Trophoblast cell (in vitro differentiated cells and primary cell): ENCODE measurements around the gene ABLIM2.
A peak's percentile ranks its signal among the peaks of the same experiment; 100 is the strongest.

Source experiments
- DNase-seq, 2 donors: peaks; one replicate each; pipeline ENCODE4 v3.0.0-alpha.2; 2016
- H2AFZ ChIP-seq: 2 replicates; pipeline ENCODE4 v1.6.1; 2013; ENCODE audit warnings: low read length, moderate library complexity, mild to moderate bottlenecking; ENCODE audit not compliant: insufficient read depth, poor library complexity
- H2AK5ac ChIP-seq: 2 replicates; pipeline ENCODE4 v1.6.1; 2013; ENCODE audit warnings: mild to moderate bottlenecking, low read length
- H2BK120ac ChIP-seq: 2 replicates; pipeline ENCODE4 v1.6.1; 2013; ENCODE audit warnings: low read length, mild to moderate bottlenecking, moderate library complexity; ENCODE audit not compliant: insufficient read depth, poor library complexity
- H2BK12ac ChIP-seq: 2 replicates; pipeline ENCODE4 v1.6.1; 2013; ENCODE audit warnings: mild to moderate bottlenecking, low read length, moderate library complexity
- H2BK5ac ChIP-seq: 2 replicates; pipeline ENCODE4 v1.6.1; 2013; ENCODE audit warnings: low read length, low read depth, moderate library complexity, mild to moderate bottlenecking; ENCODE audit not compliant: poor library complexity
- H3K14ac ChIP-seq: 2 replicates; pipeline ENCODE4 v1.6.1; 2013; ENCODE audit warnings: mild to moderate bottlenecking, low read length
- H3K18ac ChIP-seq: 2 replicates; pipeline ENCODE4 v1.6.1; 2013; ENCODE audit warnings: mild to moderate bottlenecking, low read length
- H3K23ac ChIP-seq: 2 replicates; pipeline ENCODE4 v1.6.1; 2013; ENCODE audit warnings: low read length
- H3K27ac ChIP-seq: 2 replicates; pipeline ENCODE4 v1.5.1; 2013; ENCODE audit warnings: low read depth, mild to moderate bottlenecking, inconsistent platforms, low read length, moderate library complexity
- H3K27me3 ChIP-seq: 2 replicates; pipeline ENCODE4 v1.6.1; 2013; ENCODE audit warnings: inconsistent platforms, mild to moderate bottlenecking, low read length, moderate library complexity; ENCODE audit not compliant: insufficient read depth
- H3K36me3 ChIP-seq, 2 experiments: 1 replicate in 1 of 2; 2 replicates in 1 of 2; pipeline ENCODE4 v1.6.1; 2013; ENCODE audit warnings: low read length in 2 of 2, mild to moderate bottlenecking in 2 of 2, moderate library complexity in 1 of 2; ENCODE audit not compliant: insufficient read depth in 2 of 2, control insufficient read depth in 1 of 2
- H3K4ac ChIP-seq: 2 replicates; pipeline ENCODE4 v1.6.1; 2013; ENCODE audit warnings: low read depth, mild to moderate bottlenecking, low read length, moderate library complexity
- H3K4me1 ChIP-seq, 2 experiments: 1 replicate in 1 of 2; 2 replicates in 1 of 2; pipeline ENCODE4 v1.6.1; 2013; ENCODE audit warnings: low read length in 2 of 2, mild to moderate bottlenecking in 2 of 2, moderate library complexity in 1 of 2; ENCODE audit not compliant: insufficient read depth in 2 of 2, control insufficient read depth in 1 of 2
- H3K4me2 ChIP-seq: 2 replicates; pipeline ENCODE4 v1.6.1; 2013; ENCODE audit warnings: inconsistent platforms, mild to moderate bottlenecking, low read length, moderate library complexity
- H3K4me3 ChIP-seq: 2 replicates; pipeline ENCODE4 v1.5.1; 2013; ENCODE audit warnings: mild to moderate bottlenecking, low read depth, low read length, inconsistent platforms
- H3K79me1 ChIP-seq: one replicate; pipeline ENCODE4 v1.6.1; 2013; ENCODE audit warnings: low read length
- H3K79me2 ChIP-seq: 2 replicates; pipeline ENCODE4 v1.6.1; 2013; ENCODE audit warnings: low read length, mild to moderate bottlenecking; ENCODE audit not compliant: control insufficient read depth, insufficient read depth, poor library complexity
- H3K9ac ChIP-seq: 2 replicates; pipeline ENCODE4 v1.6.1; 2013; ENCODE audit warnings: mild to moderate bottlenecking, low read length
- H3K9me3 ChIP-seq: 2 replicates; pipeline ENCODE4 v1.6.1; 2013; ENCODE audit warnings: low read depth, mild to moderate bottlenecking, control low read depth, inconsistent platforms, low read length; ENCODE audit not compliant: insufficient read depth
- H4K12ac ChIP-seq: 2 replicates; pipeline ENCODE4 v1.6.1; 2013; ENCODE audit warnings: low read depth, mild to moderate bottlenecking, low read length, moderate library complexity
- H4K8ac ChIP-seq: 2 replicates; pipeline ENCODE4 v1.6.1; 2013; ENCODE audit warnings: low read depth, mild to moderate bottlenecking, low read length, moderate library complexity
- H4K91ac ChIP-seq: one replicate; pipeline ENCODE4 v1.6.1; 2013; ENCODE audit warnings: low read depth, mild to moderate bottlenecking, low read length, moderate library complexity
- WGBS: extraction: QIAGEN DNeasy Blood & Tissue Kit; methylation state at CpG from one replicate; pipeline ENCODE4 v1.1.7; 2013; ENCODE audit warnings: missing lambda C conversion rate; ENCODE audit not compliant: insufficient read length, insufficient coverage; ENCODE audit errors: extremely low coverage; 5-methylcytosine and 5-hydroxymethylcytosine counted together

Gene ABLIM2

DNA sequence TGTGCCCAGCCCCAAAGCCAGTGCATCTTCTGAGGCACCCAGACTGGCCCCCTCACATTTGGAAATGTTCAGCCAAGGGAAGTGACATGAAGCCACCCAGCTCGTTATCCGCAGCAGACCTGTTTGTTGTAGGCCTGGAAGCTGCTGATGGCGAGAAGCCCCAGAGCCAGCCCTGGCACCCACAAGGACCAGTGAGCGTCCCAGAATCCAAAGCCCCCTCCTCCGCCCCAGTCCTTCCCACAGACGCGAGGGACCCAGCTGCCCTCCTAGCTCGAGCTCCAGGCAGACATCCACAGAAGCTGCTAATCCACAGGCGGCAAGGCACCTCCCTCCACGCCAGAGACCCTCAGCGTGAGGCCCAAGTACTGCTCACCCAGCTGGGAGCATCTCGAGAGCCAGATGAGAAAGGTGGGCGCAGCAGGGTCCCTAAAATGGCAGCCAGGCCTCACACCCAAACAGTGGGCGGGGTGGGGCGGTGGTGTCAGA lies 7.4 kb downstream of the ABLIM2 start:
- no CpG with 5 or more reads among the region's 15 CpGs for WGBS
- H3K79me2 ChIP-seq, result no peaks in the 10 kb centered on the region

DNA sequence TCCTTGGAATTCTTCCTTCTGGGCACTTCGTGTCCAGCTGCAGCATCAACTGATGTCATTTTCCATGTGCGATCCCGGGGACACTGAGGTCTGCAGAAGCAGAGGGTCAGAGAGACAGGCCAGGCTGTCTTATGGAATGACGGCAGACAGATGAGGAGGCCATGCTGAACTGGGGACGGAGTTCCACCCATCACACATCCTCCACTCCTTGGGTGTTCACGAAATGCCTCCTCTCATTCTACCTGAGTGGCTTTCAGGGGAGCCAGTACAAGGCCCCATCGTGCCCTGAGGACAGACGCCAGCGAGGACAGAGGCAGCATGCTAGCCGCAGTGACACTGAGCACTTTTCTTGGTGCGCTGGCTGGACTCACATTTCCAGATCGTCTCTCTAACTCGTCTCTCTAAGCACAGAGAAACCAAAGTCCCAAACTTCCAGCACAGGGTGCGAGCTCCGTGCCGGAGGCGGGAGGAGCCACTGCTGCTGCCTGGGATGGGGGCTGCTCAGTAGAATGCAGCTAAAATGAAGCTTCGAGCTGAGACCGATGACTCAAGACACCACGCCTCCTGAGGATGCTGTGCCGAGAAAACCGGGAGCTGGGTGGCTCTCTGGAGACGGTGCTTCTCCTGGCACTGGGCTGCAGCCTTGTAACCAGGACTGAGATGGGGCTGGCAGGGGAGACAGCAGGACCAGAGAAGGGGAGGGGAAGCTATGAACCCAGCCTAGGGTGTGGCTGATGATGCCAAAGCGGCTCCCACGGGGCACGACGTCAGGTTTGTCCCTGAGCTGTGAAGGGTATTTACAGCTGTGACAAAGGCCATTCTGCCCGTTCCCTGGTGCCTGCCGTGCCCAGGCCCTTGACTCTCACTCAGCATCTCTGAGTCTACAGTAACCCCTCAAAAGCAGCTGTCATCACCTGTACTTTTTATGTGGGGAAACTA lies 8.2 kb downstream of the ABLIM2 start:
- Histone ChIP-seq H3K36me3 (no peaks in the 10 kb centered on the region), H3K4ac (no peak overlapping the region), H3K18ac (no peak overlapping the region), H4K12ac (no peak overlapping the region), H2BK5ac (no peak overlapping the region), H2AK5ac (no peak overlapping the region), H2BK120ac (no peak overlapping the region), H3K9me3 (peaks cover 1% of the 10 kb centered on the region), H3K79me2 (no peaks in the 10 kb centered on the region), H3K4me1 (no peaks in the 10 kb centered on the region), H4K8ac (no peak overlapping the region), H3K14ac (no peak overlapping the region), H3K27ac (no peak overlapping the region), H3K27me3 (peaks cover 2% of the 10 kb centered on the region), H3K4me3 (no peak overlapping the region), H3K9ac (no peak overlapping the region), H2BK12ac (no peak overlapping the region), H3K23ac (no peak overlapping the region), H4K91ac (no peak overlapping the region), H3K79me1 (no peaks in the 10 kb centered on the region), H2AFZ (no peak overlapping the region), H3K4me2 (no peak overlapping the region)
- no CpG with 5 or more reads among the region's 29 CpGs for WGBS
- no peak for DNase-seq

More for the DNA sequence above, 7.4 kb downstream of the ABLIM2 start:
- H3K4me2 ChIP-seq, result no peak overlapping the region
- H3K27ac ChIP-seq, result no peak overlapping the region
- H3K9ac ChIP-seq, result no peak overlapping the region
- H3K18ac ChIP-seq, result no peak overlapping the region
- no peak overlapping the region for H2BK5ac ChIP-seq
- H3K4me3 ChIP-seq, result peak overlapping the region; percentile 30
- H3K9me3 ChIP-seq, result peaks cover 1% of the 10 kb centered on the region
- no peak overlapping the region for H2BK120ac ChIP-seq
- H4K12ac ChIP-seq, result no peak overlapping the region
- no peak overlapping the region for H2AK5ac ChIP-seq
- DNase-seq, result no peak
- H4K8ac ChIP-seq, result no peak overlapping the region
- no peak overlapping the region for H3K14ac ChIP-seq
- no peak overlapping the region for H3K23ac ChIP-seq
- H3K4me1 ChIP-seq, result no peaks in the 10 kb centered on the region
- H4K91ac ChIP-seq, result no peak overlapping the region
- no peaks in the 10 kb centered on the region for H3K36me3 ChIP-seq
- H2AFZ ChIP-seq, result no peak overlapping the region
- no peak overlapping the region for H2BK12ac ChIP-seq
- H3K4ac ChIP-seq, result no peak overlapping the region
- no peaks in the 10 kb centered on the region for H3K79me1 ChIP-seq
- H3K27me3 ChIP-seq, result peaks cover 2% of the 10 kb centered on the region

DNA sequence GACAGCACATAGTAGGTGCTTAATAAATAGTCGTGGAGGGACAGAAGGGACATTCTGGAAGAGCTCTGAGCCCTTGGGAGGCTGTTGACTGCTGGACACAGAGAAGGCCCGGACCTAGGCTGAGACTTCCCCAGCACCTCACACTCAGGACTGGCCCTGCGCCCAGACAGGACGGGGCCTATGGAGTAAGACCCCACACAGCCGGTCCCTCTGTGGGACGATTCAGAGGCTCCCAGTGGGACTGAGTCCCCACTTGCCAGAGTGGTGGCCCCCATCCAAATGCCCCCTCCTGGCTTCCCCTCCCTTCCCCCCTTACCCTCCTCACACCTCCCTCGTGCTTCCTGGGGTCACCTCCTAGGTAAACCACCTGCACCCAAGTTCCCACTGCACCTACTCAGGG lies 8.9 kb downstream of the ABLIM2 start:
- Histone ChIP-seq H2BK5ac (no peak overlapping the region), H3K4me3 (no peak overlapping the region), H3K4me1 (no peaks in the 10 kb centered on the region), H3K79me2 (no peaks in the 10 kb centered on the region), H3K27me3 (peaks cover 2% of the 10 kb centered on the region), H4K12ac (no peak overlapping the region), H2BK12ac (no peak overlapping the region), H2AK5ac (no peak overlapping the region), H2BK120ac (no peak overlapping the region), H3K36me3 (no peaks in the 10 kb centered on the region), H3K9ac (no peak overlapping the region), H3K18ac (no peak overlapping the region), H4K91ac (no peak overlapping the region), H3K27ac (no peak overlapping the region), H3K9me3 (peaks cover 1% of the 10 kb centered on the region), H3K23ac (no peak overlapping the region), H4K8ac (no peak overlapping the region), H2AFZ (no peak overlapping the region), H3K4me2 (no peak overlapping the region), H3K14ac (no peak overlapping the region), H3K79me1 (no peaks in the 10 kb centered on the region), H3K4ac (no peak overlapping the region)
- DNase-seq, result no peak
- WGBS, result no CpG with 5 or more reads among the region's 7 CpGs

DNA sequence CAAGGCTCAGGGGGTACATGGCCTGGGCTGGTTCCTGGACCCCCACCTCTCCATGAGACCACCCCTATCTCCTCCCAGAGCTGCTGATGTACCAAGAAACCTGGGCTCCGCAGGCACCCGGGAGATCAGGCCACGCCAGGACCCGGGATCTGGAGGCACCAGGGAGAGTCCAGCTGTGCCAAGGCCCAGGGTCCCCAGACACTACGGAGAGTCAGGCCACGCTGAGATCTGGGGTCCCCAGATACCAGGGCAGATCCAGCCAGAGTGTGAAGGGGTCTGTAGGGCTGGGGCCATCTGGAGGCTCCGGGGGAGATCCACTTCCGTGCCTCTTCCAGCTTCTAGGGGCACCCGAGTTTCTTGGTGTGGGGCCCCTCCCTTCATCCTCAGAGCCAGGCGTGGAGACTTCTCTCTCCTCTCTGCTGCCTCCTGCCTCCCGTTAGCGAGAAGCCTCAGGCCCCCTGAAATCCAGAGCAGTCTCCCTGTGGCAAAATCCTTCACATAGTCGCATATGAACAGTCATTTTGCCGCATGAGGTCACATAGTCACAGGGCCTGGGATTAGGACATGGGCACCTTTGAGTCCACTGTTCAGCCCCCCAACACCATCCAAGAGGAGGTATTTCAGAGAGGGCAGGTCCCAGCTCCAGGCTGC lies 9.7 kb downstream of the ABLIM2 start:
- peaks cover 1% of the 10 kb centered on the region for H3K9me3 ChIP-seq
- H3K18ac ChIP-seq, result no peak overlapping the region
- no peak for DNase-seq
- H2AFZ ChIP-seq, result no peak overlapping the region
- no peaks in the 10 kb centered on the region for H3K79me2 ChIP-seq
- H4K12ac ChIP-seq, result no peak overlapping the region
- no peak overlapping the region for H4K8ac ChIP-seq
- no peak overlapping the region for H3K4me2 ChIP-seq
- no peak overlapping the region for H2AK5ac ChIP-seq
- no CpG with 5 or more reads among the region's 14 CpGs for WGBS
- no peak overlapping the region for H3K27ac ChIP-seq
- H2BK120ac ChIP-seq, result no peak overlapping the region
- H3K4me3 ChIP-seq, result no peak overlapping the region
- no peaks in the 10 kb centered on the region for H3K79me1 ChIP-seq
- H3K27me3 ChIP-seq, result peaks cover 2% of the 10 kb centered on the region
- H2BK5ac ChIP-seq, result no peak overlapping the region
- H2BK12ac ChIP-seq, result no peak overlapping the region
- no peak overlapping the region for H3K4ac ChIP-seq
- no peaks in the 10 kb centered on the region for H3K4me1 ChIP-seq
- H3K9ac ChIP-seq, result no peak overlapping the region
- H4K91ac ChIP-seq, result no peak overlapping the region
- no peak overlapping the region for H3K23ac ChIP-seq
- no peak overlapping the region for H3K14ac ChIP-seq
- H3K36me3 ChIP-seq, result no peaks in the 10 kb centered on the region
